PC-3 (cell line): ENCODE results near the gene ZFYVE27. TPM values are rescaled to one million over a fixed set of nuclear protein-coding genes. Genes with fewer than 3 reads are reported as not detected.
"Not testable (repeated sequence)": the region's sequence is repeated elsewhere in the genome, so short reads cannot be mapped to it uniquely, and the experiment has no call there.

Source experiments
- ATAC-seq: fragments of 200-7000 bp; cut with Tn5 transposase; 2 replicates; pipeline ENCODE4 v1.9.1; 2020; ENCODE audit warnings: mild to moderate bottlenecking, moderate library complexity
- BruUV-seq: library from RNA; stranded (reverse); fragments of 400-500 nt; replicated peaks from 2 replicates; lab custom pipeline; 2021; lab: Mats Ljungman, UMichigan
- CTCF ChIA-PET: fragments of 300-600 bp; sonication (Branson Sonifier 250); formaldehyde crosslinking; loops from one replicate; lab custom pipeline; 2022; ENCODE audit warnings: antibody characterized with exemption; lab: Charles Lee
- POLR2A ChIA-PET: fragments of 300-600 bp; sonication (Branson Sonifier 250); formaldehyde crosslinking; loops from one replicate; lab custom pipeline; 2022; ENCODE audit warnings: antibody characterized with exemption; ENCODE audit not compliant: unreplicated experiment; lab: Charles Lee
- DNase-seq: peaks from one replicate; pipeline ENCODE4 v3.0.0-alpha.2; 2015
- H2AFZ ChIP-seq: fragments of 300-600 bp; sonication (generic); 2 replicates; pipeline ENCODE4 v1.6.0; 2016; ENCODE audit warnings: antibody characterized with exemption, low read length
- H3F3A ChIP-seq: fragments of 300-600 bp; sonication (generic); one replicate; pipeline ENCODE4 v1.6.0; 2017; ENCODE audit warnings: antibody characterized with exemption, low read length, control low read depth, mild to moderate bottlenecking; ENCODE audit not compliant: unreplicated experiment
- H3K27ac ChIP-seq: fragments of 300-600 bp; sonication (generic); 2 replicates; pipeline ENCODE4 v1.5.1; 2016; ENCODE audit warnings: mild to moderate bottlenecking, low read length
- H3K27me3 ChIP-seq: fragments of 300-600 bp; sonication (generic); 2 replicates; pipeline ENCODE4 v1.6.1; 2016; ENCODE audit warnings: low read length, mixed read lengths
- H3K36me3 ChIP-seq: fragments of 300-600 bp; sonication (generic); 2 replicates; pipeline ENCODE4 v1.6.1; 2016; ENCODE audit warnings: low read depth, mixed run types, low read length, mixed read lengths
- H3K4me1 ChIP-seq: fragments of 300-600 bp; sonication (generic); 2 replicates; pipeline ENCODE4 v1.5.1; 2016; ENCODE audit warnings: low read length; ENCODE audit not compliant: insufficient read depth
- H3K4me2 ChIP-seq: fragments of 300-600 bp; sonication (generic); 2 replicates; pipeline ENCODE4 v1.6.0; 2016; ENCODE audit warnings: low read length
- H3K4me3 ChIP-seq: fragments of 300-600 bp; sonication (generic); 2 replicates; pipeline ENCODE4 v1.5.1; 2016; ENCODE audit warnings: mild to moderate bottlenecking, low read length, mixed read lengths
- H3K79me2 ChIP-seq: fragments of 300-600 bp; sonication (generic); 2 replicates; pipeline ENCODE4 v1.6.1; 2017; ENCODE audit warnings: low read length, mixed read lengths
- H3K9ac ChIP-seq: fragments of 300-600 bp; sonication (generic); 2 replicates; pipeline ENCODE4 v1.6.0; 2016; ENCODE audit warnings: mild to moderate bottlenecking, low read length
- H3K9me2 ChIP-seq: fragments of 300-600 bp; sonication (generic); replicated peaks from 2 replicates; pipeline ENCODE4 v1.6.1; 2016; ENCODE audit warnings: mixed run types, low read length, mixed read lengths
- H3K9me3 ChIP-seq: fragments of 300-600 bp; sonication (generic); 2 replicates; pipeline ENCODE4 v1.6.1; 2016; ENCODE audit warnings: low read length, mixed read lengths
- H4K20me1 ChIP-seq: fragments of 300-600 bp; sonication (generic); 2 replicates; pipeline ENCODE4 v1.6.1; 2016; ENCODE audit warnings: low read length, mixed read lengths
- CTCF ChIP-seq: fragments of 300-600 bp; sonication (generic); conservative IDR thresholded peaks from 2 replicates; pipeline ENCODE4 v1.5.1; 2017; ENCODE audit warnings: antibody characterized with exemption, low read depth, mild to moderate bottlenecking, low read length
- EZH2 ChIP-seq: fragments of 300-600 bp; sonication (generic); IDR thresholded peaks from one replicate; pipeline ENCODE4 v1.6.1; 2017; ENCODE audit warnings: antibody characterized with exemption, mild to moderate bottlenecking, low read length; ENCODE audit not compliant: unreplicated experiment
- EZH2phosphoT487 ChIP-seq: fragments of 300-600 bp; sonication (generic); IDR thresholded peaks from 2 replicates; pipeline ENCODE4 v1.6.1; 2018; ENCODE audit warnings: mild to moderate bottlenecking, antibody characterized with exemption, low read length, borderline replicate concordance
- intact Hi-C: fragments of 100-400 bp; cut with micrococcal nuclease; formaldehyde crosslinking; loops from 2 replicates; pipeline ENCODE4 v1.9.0; 2023
- total RNA-seq: library from RNA; depleted of rRNA; stranded (reverse); fragments of >200 nt; gene quantifications from 2 replicates; pipeline ENCODE4 v1.2.3, GENCODE V29; 2014

The ZFYVE27 gene
- total RNA-seq, 1 experiment from 2014 or later, result 13.1 TPM

- Histone ChIP-seq H3K9ac (peak overlapping the region; percentile 22; the same call in 1 of the 2 replicates), H3K4me2 (peak overlapping the region; percentile 45), H3K4me3 (no peak overlapping the region), H3K4me1 (peaks cover 48% of the 10 kb centered on the region), H4K20me1 (peaks cover 17% of the 10 kb centered on the region), H3K9me3 (no peaks in the 10 kb centered on the region), H2AFZ (peak overlapping the region; percentile 49; the same call in 1 of the 2 replicates), H3K9me2 (no peaks in the 10 kb centered on the region), H3K27me3 (no peaks in the 10 kb centered on the region), H3K79me2 (peaks cover 22% of the 10 kb centered on the region), H3F3A (no peaks in the 10 kb centered on the region), H3K36me3 (no peaks in the 10 kb centered on the region), H3K27ac (peak overlapping the region; percentile 73)
- CTCF ChIA-PET, result no interaction called here
- no peak for TF ChIP-seq EZH2phosphoT487
- no peak for TF ChIP-seq CTCF
- TF ChIP-seq EZH2, result no peak
- POLR2A ChIA-PET, result interaction anchor here (0.6 kb wide), 1 partner anchor 115 kb away, joined by 4 read pairs; no protein-coding TSS in a partner anchor
- DNase-seq (peak; percentile 88), ATAC-seq (peak; percentile 14)
- intact Hi-C loops, result loop anchor here (5.0 kb wide), 1 partner anchor 42 kb away; no protein-coding TSS in a partner anchor
- BruUV-seq, result no TSS peak
Measured at GRCh38 chr10:97689559-97690020, 47.3 kb upstream of the ZFYVE27 start.

- no peak overlapping the region for H3K4me3 ChIP-seq
- H4K20me1 ChIP-seq, result peaks cover 12% of the 10 kb centered on the region
- no peaks in the 10 kb centered on the region for H3K9me3 ChIP-seq
- TSS peak; percentile 48 for BruUV-seq
- H3K36me3 ChIP-seq, result no peaks in the 10 kb centered on the region
- ATAC-seq, result no peak
- H3K27me3 ChIP-seq, result no peaks in the 10 kb centered on the region
- H3K9ac ChIP-seq, result 0 out of 2 replicates have a peak overlapping the region, but pooled peaks have one; percentile 3
- H3K79me2 ChIP-seq, result peaks cover 17% of the 10 kb centered on the region
- no peaks in the 10 kb centered on the region for H3F3A ChIP-seq
- H3K4me2 ChIP-seq, result peak overlapping the region; percentile 45
- H3K9me2 ChIP-seq, result no peaks in the 10 kb centered on the region
- peak overlapping the region; percentile 49; the same call in 1 of the 2 replicates for H2AFZ ChIP-seq
- H3K4me1 ChIP-seq, result peaks cover 42% of the 10 kb centered on the region
- intact Hi-C loops, result no loop called here
- ChIA-PET CTCF (no interaction called here), POLR2A (no interaction called here)
- no peak for DNase-seq
- peak overlapping the region; percentile 73 for H3K27ac ChIP-seq
- TF ChIP-seq EZH2 (no peak), CTCF (no peak), EZH2phosphoT487 (no peak)
Measured at GRCh38 chr10:97690133-97690532, 46.8 kb upstream of the ZFYVE27 start.

- H2AFZ ChIP-seq, H3K4me3 ChIP-seq, H3K27ac ChIP-seq, intact Hi-C loops, H3K4me1 ChIP-seq, H3K9me2 ChIP-seq, H3K36me3 ChIP-seq, H3K4me2 ChIP-seq, DNase-seq, H3K9ac ChIP-seq, POLR2A ChIA-PET, ATAC-seq, H3K79me2 ChIP-seq, H4K20me1 ChIP-seq, H3F3A ChIP-seq, H3K9me3 ChIP-seq, BruUV-seq, H3K27me3 ChIP-seq: not testable (repeated sequence)
- CTCF ChIA-PET, result interaction anchor here (0.6 kb wide), 1 partner anchor 12 kb away, joined by 3 read pairs; no protein-coding TSS in a partner anchor
Measured at GRCh38 chr10:97698072-97698655, 38.8 kb upstream of the ZFYVE27 start.
